ENCODE data around the gene ORAI1. TPM values are rescaled to one million over a fixed set of nuclear protein-coding genes. Genes with fewer than 3 reads are reported as not detected.
"Not testable (repeated sequence)": the region's sequence is repeated elsewhere in the genome, so short reads cannot be mapped to it uniquely, and the experiment has no call there.

Gene ORAI1
- 1.6 TPM for total RNA-seq

- FAIRE-seq, result no peak
- DNase-seq (ENCODE audit: low spot score in 2 of 2), result peak; percentile 95 to 97
Observed at GRCh38 chr12:121626087-121626852, at the start of gene ORAI1. Gene ORAI1, plus strand, starts transcription at chr12:121626530.

DNA sequence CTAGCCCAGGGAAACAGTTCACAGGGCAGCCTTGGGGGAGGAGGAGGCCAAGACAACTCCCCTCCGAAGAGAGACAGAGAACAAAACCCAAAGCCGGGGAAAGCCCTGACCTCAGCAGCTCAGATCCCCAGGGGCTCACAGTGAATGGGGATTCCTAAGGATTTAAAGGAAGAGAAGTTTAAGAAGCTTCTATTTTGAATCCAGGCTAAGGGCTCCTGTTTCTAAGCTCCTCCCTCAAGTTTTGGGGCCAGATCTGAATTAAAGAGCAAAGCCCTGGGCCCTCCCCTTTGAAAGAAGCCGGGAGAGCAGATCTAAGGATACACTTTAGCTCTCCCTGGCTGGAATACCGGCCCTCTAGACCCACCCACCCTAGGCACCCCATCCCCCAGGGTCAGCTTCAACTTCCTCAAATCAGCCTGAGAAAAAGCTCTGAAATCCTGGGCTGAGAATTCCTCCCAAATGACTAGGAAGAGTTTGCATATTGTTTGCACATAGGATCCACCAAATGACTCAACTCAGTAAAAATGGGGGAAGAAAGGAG lies 49.4 kb upstream of the ORAI1 start:
- DNase-seq (ENCODE audit: low spot score in 2 of 2) (no peak), FAIRE-seq (no peak)

DNA sequence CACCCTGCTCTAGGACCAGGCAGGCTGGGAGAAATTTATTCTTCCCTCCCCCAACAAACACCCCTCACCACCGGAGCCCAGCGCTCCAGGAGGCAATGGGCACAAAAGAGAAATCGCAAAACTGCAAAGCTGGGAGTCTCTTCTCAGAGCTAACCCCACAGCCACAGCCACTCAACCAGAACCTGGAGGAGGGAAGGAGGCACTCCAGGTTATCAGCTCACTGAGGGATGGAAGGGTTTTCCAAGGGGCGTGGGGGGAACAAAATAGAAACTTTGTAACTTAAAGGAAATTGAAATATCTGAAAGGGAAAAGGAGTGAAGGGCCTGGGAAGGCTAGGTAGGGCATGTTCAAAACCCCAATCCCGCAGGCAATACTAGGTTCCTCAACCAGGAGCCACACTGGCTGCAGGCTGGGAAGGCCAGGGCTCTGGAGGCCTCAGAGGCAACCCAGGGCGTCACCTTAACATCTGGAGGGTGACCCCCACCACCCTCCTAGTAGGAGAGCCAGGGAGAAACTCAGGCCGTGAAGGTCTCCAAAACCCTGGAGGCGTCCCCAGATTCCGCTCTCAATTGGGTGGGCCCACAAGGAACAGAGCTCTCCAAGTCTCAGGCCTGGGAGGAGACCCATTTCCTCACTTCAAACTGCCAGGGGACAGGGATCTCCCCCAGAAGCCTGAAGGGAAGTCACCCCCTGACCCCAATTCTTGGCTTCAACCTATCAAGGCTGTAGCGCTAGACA lies 48.7 kb upstream of the ORAI1 start:
- no peak for FAIRE-seq
- DNase-seq (ENCODE audit: low spot score in 2 of 2), result no peak

- FAIRE-seq (no peak), DNase-seq (ENCODE audit: low spot score in 2 of 2) (peak in 1 of 2 donors; percentile 47)
Observed at GRCh38 chr12:121578230-121579189, 47.8 kb upstream of the ORAI1 start.

DNA sequence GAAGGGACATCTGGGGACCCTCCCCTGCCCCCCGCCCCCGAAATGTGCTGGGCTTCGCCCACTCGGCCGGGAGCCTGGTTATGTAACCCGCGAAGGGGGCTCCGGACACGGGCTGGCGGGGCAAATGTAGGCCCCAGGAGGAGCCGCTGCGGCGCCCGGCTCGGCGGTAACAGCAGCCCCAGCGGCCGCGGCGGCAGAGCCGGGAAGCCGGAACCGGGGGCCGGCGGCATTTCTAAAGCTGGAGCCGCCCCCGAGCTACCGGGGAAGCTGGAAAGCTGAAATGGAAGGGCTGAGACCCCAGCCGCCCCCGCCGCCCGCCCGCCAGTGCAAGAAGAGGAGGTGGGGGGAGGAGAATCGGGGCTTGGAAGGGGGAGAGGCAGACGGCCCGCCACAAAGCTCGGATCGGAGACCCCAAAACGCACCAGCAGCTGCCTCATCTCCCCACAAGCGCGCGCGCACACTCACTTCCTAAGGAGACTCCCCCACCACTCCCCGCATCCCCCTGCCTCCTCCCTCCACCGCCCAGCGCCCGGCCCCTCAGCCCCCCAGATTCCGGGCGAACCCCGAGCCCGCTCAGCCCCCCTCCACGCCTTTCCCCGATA lies 47.0 kb upstream of the ORAI1 start:
- FAIRE-seq, result no peak
- peak in 1 of 2 donors; percentile 61 for DNase-seq (ENCODE audit: low spot score in 2 of 2)

DNA sequence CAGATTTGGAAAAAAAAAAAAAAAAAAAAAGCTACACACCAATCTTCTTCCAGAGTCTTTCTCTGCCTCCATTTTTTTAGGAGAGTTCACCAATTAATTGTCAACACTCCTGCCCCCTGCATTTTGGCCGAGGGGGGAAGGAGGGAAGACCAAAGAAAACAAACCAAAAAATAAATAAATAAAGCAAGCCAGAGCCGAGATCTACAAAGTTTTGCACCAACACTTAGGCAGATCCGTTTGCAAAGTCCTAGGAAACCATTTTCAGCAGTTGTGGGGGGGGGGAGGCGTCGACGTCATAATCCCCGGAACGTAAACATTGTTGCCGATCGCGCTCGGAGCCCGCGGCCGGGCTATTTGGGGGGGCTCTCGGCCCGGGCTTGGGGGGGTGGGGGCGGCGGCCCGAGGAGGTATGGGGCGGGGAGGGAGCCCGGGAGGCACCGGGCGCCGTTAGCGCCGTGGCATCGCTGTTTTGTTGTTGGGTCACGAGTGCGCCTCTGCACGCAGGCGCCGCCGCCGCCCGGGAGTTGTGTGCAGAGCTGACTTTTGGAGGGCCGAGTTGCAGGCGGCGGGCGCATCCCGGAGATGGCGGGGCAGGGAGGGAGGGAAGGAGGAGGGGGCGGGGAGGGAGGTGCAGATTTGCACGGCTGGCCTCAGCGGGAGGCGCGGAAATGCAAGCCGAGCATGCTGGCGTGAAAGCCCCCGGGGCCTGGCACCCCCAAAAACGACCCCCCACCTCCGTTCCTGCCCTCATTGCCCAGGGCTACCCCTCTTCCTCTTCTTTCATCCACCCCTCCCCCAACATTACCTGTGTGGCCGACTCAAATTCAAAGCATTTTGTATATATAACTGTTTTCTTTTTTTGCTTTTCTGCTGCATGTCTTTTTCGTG lies 46.1 kb upstream of the ORAI1 start:
- FAIRE-seq, result no peak
- peak; percentile 68 to 83 for DNase-seq (ENCODE audit: low spot score in 2 of 2)

GRCh38 chr12:121580959-121581685 lies 45.2 kb upstream of the ORAI1 start, which contains the start of gene KDM2B:
Gene KDM2B, minus strand, starts transcription at chr12:121581023. Its CDS starts 112 bp downstream, at chr12:121580911.
- no peak for FAIRE-seq
- DNase-seq (ENCODE audit: low spot score in 2 of 2), result peak in 1 of 2 donors; percentile 41

DNA sequence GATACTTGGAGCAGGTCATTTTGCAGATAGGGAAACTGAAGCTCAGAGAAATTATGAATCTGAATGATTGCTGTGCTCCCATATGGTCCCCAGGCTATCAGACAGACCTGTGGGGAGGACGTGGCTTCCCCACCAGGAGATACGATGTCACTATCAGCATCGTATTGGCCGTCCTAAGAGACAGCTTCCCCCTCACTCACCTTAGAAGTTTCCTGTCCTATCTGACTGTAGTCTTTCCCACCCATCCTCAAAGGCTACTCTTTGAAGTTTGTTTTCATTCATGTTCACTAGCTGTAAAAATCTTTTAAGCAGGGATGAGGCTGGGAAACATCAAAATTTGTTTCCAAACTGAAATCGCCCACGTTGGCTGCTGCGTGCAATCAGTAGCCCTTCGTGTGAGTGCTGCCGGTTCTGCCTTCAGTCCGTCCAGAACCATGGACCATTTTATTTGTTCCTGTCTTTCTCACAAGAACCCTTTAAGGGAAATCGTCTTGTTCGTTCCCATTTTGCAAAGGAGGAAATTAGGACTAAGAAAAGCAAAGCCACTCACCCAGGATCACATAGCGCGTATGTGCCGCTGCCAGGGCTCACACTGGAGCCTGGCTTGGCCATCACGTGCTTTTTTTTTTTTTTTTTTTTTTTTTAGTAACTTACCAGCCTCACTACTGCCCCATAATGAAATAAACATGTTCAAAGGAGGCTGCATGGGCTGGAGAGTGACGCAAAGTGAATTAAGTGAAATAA lies 44.5 kb upstream of the ORAI1 start:
- DNase-seq (ENCODE audit: low spot score in 2 of 2) (peak in 1 of 2 donors; percentile 47), FAIRE-seq (no peak)

- DNase-seq (ENCODE audit: low spot score in 2 of 2) (no peak), FAIRE-seq (no peak)
Observed at GRCh38 chr12:121582583-121583333, 43.6 kb upstream of the ORAI1 start.

DNA sequence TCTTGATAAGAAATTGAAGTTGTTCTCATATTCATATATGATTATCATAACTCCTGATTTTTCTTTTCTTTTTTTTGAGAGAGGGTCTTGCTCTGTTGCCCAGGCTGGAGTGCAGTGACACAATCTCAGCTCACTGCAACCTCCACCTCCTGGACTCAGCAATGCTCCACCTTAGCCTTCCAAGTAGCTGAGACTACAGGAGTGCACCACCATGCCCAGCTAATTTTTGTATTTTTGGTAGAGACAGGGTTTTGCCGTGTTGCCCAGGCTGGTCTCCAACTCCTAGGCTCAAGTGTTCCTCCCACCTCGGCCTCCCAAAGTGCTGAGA lies 43.0 kb upstream of the ORAI1 start:
- not testable (repeated sequence) for FAIRE-seq; DNase-seq (ENCODE audit: low spot score in 2 of 2)

DNA sequence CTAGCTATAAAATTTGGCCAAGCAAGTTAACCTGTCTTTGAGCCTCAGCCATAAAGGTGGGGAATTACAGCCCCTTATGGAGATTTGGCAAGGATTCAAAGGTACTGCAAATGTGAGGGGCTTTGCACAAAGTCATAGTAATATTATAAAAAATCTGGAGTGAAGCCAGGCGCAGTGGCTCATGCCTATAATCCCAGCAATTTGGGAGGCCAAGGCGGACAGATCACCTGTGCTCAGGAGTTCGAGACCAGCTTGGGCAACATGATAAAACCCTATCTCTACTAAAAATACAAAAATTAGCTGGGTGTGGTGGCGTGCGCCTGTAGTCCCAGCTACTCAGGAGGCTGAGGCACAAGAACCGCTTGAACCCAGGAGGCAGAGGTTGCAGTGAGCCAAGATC lies 41.4 kb upstream of the ORAI1 start:
- DNase-seq (ENCODE audit: low spot score in 2 of 2); FAIRE-seq: not testable (repeated sequence)

DNA sequence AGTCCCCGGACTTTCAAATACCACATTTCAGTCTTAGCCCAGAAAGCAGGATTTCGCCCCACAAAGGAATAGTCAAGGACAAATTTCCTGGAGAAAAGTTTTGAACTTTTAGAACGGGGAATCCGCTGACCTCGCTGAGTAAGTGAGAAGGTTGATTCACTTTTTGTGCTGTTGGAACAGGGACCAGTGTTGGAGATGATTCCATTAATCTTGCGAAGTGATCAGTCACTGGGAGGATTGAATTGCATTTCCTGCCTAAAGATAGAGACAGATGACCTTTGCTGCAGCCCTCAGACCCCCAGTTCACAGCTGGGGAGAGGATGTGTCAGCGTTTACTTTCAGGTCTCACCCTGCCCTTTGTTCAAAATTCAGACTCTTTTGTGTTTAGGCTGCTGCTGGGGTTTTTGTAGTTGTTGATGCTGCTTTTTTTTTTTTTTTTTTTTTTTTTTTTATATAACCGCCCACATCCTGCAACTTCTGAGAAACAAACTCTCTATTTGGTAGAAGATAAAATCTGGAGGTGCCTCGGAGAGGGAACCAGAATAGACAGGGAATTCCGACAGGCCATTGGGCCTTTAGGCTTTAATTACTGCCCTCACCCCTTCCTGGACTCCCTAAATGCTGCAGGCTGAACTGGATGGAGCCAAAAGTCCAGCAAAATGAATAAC lies 35.7 kb upstream of the ORAI1 start:
- DNase-seq (ENCODE audit: low spot score in 2 of 2), result peak in 1 of 2 donors; percentile 33
- FAIRE-seq, result no peak

DNA sequence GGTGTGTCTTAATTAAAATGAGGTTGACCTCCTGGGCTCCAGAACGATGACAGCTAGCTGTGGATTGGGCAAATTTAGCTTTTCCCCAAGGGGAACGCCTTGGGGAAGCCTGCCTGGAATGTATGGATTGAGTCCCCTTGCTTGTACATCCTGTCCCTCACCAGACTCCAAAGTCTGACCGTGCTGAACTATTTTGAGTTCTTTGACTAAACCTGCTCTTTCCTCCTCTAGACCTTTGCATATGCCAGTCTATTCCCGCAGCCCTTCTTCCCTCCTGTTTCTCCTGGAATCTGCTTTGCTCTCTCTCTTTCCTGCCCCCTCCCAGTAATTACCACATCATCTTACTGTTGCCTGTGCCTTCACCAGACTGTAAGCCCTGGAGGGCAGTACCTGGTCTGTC lies 34.0 kb upstream of the ORAI1 start:
- DNase-seq (ENCODE audit: low spot score in 2 of 2), result no peak
- FAIRE-seq, result no peak

DNA sequence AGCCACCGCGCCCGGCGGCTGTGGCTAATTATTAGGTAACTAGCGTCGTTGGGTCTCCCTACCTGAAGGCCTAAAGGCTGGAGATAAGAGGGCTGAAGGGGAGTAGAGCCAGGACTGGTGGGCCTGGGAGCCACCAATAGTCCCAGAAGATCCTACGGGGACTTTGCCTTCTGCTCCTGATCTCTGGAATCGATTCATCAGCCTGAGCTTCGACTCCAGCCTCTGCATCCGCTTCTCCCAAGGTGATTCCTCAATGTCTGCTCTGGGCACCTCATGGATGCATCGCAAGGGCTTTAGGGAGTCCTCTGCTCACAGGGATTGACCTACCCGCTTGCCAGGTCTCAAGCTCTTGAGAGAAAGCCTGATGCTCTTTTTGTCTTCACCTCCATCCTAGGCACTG lies 30.8 kb upstream of the ORAI1 start:
- FAIRE-seq (no peak), DNase-seq (ENCODE audit: low spot score in 2 of 2) (no peak)

- DNase-seq (ENCODE audit: low spot score in 2 of 2) (no peak), FAIRE-seq (no peak)
Observed at GRCh38 chr12:121596526-121596925, 29.8 kb upstream of the ORAI1 start.

- FAIRE-seq, result no peak
- DNase-seq (ENCODE audit: low spot score in 2 of 2), result no peak
Observed at GRCh38 chr12:121600702-121601336, 25.5 kb upstream of the ORAI1 start.
